Keratinocyte (primary cell): ENCODE measurements around the gene MOB3B.

ENCODE experiments used
- CTCF ChIP-seq, 3 experiments: IDR thresholded peaks in 1 of 3; conservative IDR thresholded peaks in 1 of 3; optimal IDR thresholded peaks in 1 of 3; 2 replicates in 2 of 3; 3 replicates in 1 of 3; pipeline versions ENCODE3 to v1.5.1; 2011; ENCODE audit warnings: low read length in 3 of 3, mild to moderate bottlenecking in 3 of 3, moderate library complexity in 2 of 3, control low read depth in 1 of 3, inconsistent platforms in 1 of 3; ENCODE audit not compliant: insufficient read depth in 2 of 3; ENCODE audit errors: extremely low read depth in 1 of 3
- EZH2 ChIP-seq: IDR thresholded peaks from one replicate; pipeline ENCODE4 v1.6.1; 2012; ENCODE audit warnings: inconsistent platforms, mild to moderate bottlenecking, low read length, moderate library complexity

- TF ChIP-seq CTCF (optimal IDR thresholded peaks at IDR 0.05 in 1 of 3, IDR thresholded peaks at IDR 0.05 in 1 of 3, conservative IDR thresholded peaks at IDR 0.05 in 1 of 3; ENCODE audit: extremely low read depth in 1 of 3, insufficient read depth in 2 of 3, low read length in 3 of 3) = no peak
- no peak for TF ChIP-seq EZH2
Measured at GRCh38 chr9:27471366-27471765, 58.2 kb downstream of the MOB3B start.
